H9 (cell line): ENCODE data around the gene CLIP4. TPM values are rescaled to one million over a fixed set of nuclear protein-coding genes. Genes with fewer than 3 reads are reported as not detected.
A peak's percentile ranks its signal among the peaks of the same experiment; 100 is the strongest.

Experiments used
- DNase-seq: peaks from one replicate; pipeline ENCODE4 v3.0.0-alpha.2; 2017
- H2AFZ ChIP-seq: one replicate; pipeline ENCODE4 v1.6.1; 2013; ENCODE audit warnings: mild to moderate bottlenecking, low read length, control low read depth, moderate library complexity
- H2AK5ac ChIP-seq: 2 replicates; pipeline ENCODE4 v1.6.1; 2013; ENCODE audit warnings: low read length, control low read depth, mixed read lengths; ENCODE audit not compliant: insufficient read length
- H2BK120ac ChIP-seq: one replicate; pipeline ENCODE4 v1.6.1; 2013; ENCODE audit warnings: low read depth, mild to moderate bottlenecking, low read length, control low read depth, inconsistent platforms; ENCODE audit not compliant: poor library complexity, severe bottlenecking
- H2BK12ac ChIP-seq: 2 replicates; pipeline ENCODE4 v1.6.1; 2013; ENCODE audit warnings: low read length, control low read depth, mixed read lengths, low read depth; ENCODE audit not compliant: insufficient read length
- H2BK15ac ChIP-seq: 2 replicates; pipeline ENCODE4 v1.6.1; 2013; ENCODE audit warnings: low read depth, low read length, control low read depth
- H2BK20ac ChIP-seq: one replicate; pipeline ENCODE4 v1.6.1; 2013; ENCODE audit warnings: low read depth, mild to moderate bottlenecking, low read length, control low read depth, inconsistent platforms; ENCODE audit not compliant: poor library complexity, severe bottlenecking
- H2BK5ac ChIP-seq: 2 replicates; pipeline ENCODE4 v1.6.1; 2013; ENCODE audit warnings: low read length, control low read depth, mixed read lengths; ENCODE audit not compliant: insufficient read length
- H3K14ac ChIP-seq: 2 replicates; pipeline ENCODE4 v1.6.1; 2013; ENCODE audit warnings: low read length, control low read depth; ENCODE audit not compliant: insufficient read depth
- H3K18ac ChIP-seq: 2 replicates; pipeline ENCODE4 v1.6.1; 2013; ENCODE audit warnings: low read depth, mild to moderate bottlenecking, mixed read lengths, low read length, control low read depth; ENCODE audit not compliant: insufficient read length
- H3K23ac ChIP-seq: 2 replicates; pipeline ENCODE4 v1.6.1; 2013; ENCODE audit warnings: low read length, control low read depth, mixed read lengths, low read depth; ENCODE audit not compliant: insufficient read length
- H3K23me2 ChIP-seq: 2 replicates; pipeline ENCODE4 v1.6.1; 2013; ENCODE audit warnings: low read depth, mild to moderate bottlenecking, mixed read lengths, low read length, control low read depth; ENCODE audit not compliant: insufficient read length, poor library complexity, severe bottlenecking
- H3K27ac ChIP-seq: 2 replicates; pipeline ENCODE4 v1.5.1; 2013; ENCODE audit warnings: low read length, control low read depth, mixed read lengths, low read depth; ENCODE audit not compliant: insufficient read length
- H3K27me3 ChIP-seq: 2 replicates; pipeline ENCODE4 v1.6.1; 2013; ENCODE audit warnings: low read length, control low read depth, inconsistent platforms; ENCODE audit not compliant: insufficient read depth
- H3K4ac ChIP-seq: 2 replicates; pipeline ENCODE4 v1.6.1; 2013; ENCODE audit warnings: low read depth, mild to moderate bottlenecking, control low read depth, inconsistent platforms, low read length, moderate library complexity
- H3K4me1 ChIP-seq: 2 replicates; pipeline ENCODE4 v1.6.1; 2013; ENCODE audit warnings: low read length, control low read depth, inconsistent platforms; ENCODE audit not compliant: insufficient read depth
- H3K4me2 ChIP-seq: 2 replicates; pipeline ENCODE4 v1.6.1; 2013; ENCODE audit warnings: low read length, control low read depth, mixed read lengths; ENCODE audit not compliant: insufficient read length, insufficient read depth
- H3K56ac ChIP-seq: 2 replicates; pipeline ENCODE4 v1.6.1; 2013; ENCODE audit warnings: low read depth, mild to moderate bottlenecking, mixed read lengths, low read length, control low read depth; ENCODE audit not compliant: insufficient read length
- H3K79me1 ChIP-seq: 2 replicates; pipeline ENCODE4 v1.6.1; 2013; ENCODE audit warnings: low read depth, mild to moderate bottlenecking, moderate library complexity, low read length, control low read depth, inconsistent platforms; ENCODE audit not compliant: insufficient read depth, poor library complexity, severe bottlenecking
- H3K79me2 ChIP-seq: 2 replicates; pipeline ENCODE4 v1.6.1; 2013; ENCODE audit warnings: low read length, control low read depth, inconsistent platforms; ENCODE audit not compliant: insufficient read depth
- H3K9ac ChIP-seq: 2 replicates; pipeline ENCODE4 v1.6.1; 2013; ENCODE audit warnings: low read length, control low read depth, mixed read lengths; ENCODE audit not compliant: insufficient read length; ENCODE audit errors: extremely low read depth
- H3K9me3 ChIP-seq: one replicate; pipeline ENCODE4 v1.6.1; 2013; ENCODE audit warnings: low read depth, low read length, inconsistent platforms; ENCODE audit not compliant: control insufficient read depth
- H3T11ph ChIP-seq: one replicate; pipeline ENCODE4 v1.6.1; 2013; ENCODE audit warnings: mild to moderate bottlenecking, low read length, control low read depth, inconsistent platforms
- H4K20me1 ChIP-seq: one replicate; pipeline ENCODE4 v1.6.1; 2013; ENCODE audit not compliant: control insufficient read depth, insufficient read length, insufficient read depth
- H4K5ac ChIP-seq: 2 replicates; pipeline ENCODE4 v1.6.1; 2013; ENCODE audit warnings: low read depth, mild to moderate bottlenecking, mixed read lengths, low read length, control low read depth; ENCODE audit not compliant: insufficient read length
- H4K8ac ChIP-seq: replicated peaks from 2 replicates; pipeline ENCODE4 v1.6.1; 2013; ENCODE audit warnings: low read length, control low read depth, mixed read lengths, low read depth; ENCODE audit not compliant: insufficient read length
- H4K91ac ChIP-seq: 2 replicates; pipeline ENCODE4 v1.6.1; 2013; ENCODE audit warnings: low read depth, mild to moderate bottlenecking, moderate library complexity, mixed read lengths, low read length, control low read depth; ENCODE audit not compliant: insufficient read length
- H3K27ac Mint-ChIP-seq, 3 experiments: 2 replicates in 2 of 3; 3 replicates in 1 of 3; pipeline ENCODE4 v1.8.0; 2020 to 2021; ENCODE audit warnings: mixed read lengths in 3 of 3, mild to moderate bottlenecking in 1 of 3, moderate library complexity in 1 of 3
- H3K27me3 Mint-ChIP-seq: 2 replicates; pipeline ENCODE4 v1.8.0; 2021; ENCODE audit warnings: low read depth, mild to moderate bottlenecking, moderate library complexity, mixed read lengths
- H3K36me3 Mint-ChIP-seq, 3 experiments: 2 replicates in 2 of 3; 3 replicates in 1 of 3; pipeline ENCODE4 v1.8.0; 2020 to 2021; ENCODE audit warnings: low read depth in 3 of 3, mixed read lengths in 3 of 3; ENCODE audit not compliant: insufficient read depth in 1 of 3
- H3K4me1 Mint-ChIP-seq, 2 experiments: 2 replicates each; pipeline ENCODE4 v1.8.0; 2020; ENCODE audit warnings: mixed read lengths in 2 of 2
- H3K4me3 Mint-ChIP-seq, 2 experiments: 2 replicates in 1 of 2; 3 replicates in 1 of 2; pipeline ENCODE4 v1.8.0; 2020 to 2021; ENCODE audit warnings: mild to moderate bottlenecking in 2 of 2, mixed read lengths in 2 of 2, moderate library complexity in 1 of 2
- H3K9me3 Mint-ChIP-seq, 2 experiments: 2 replicates in 1 of 2; 3 replicates in 1 of 2; pipeline ENCODE4 v1.8.0; 2020; ENCODE audit warnings: mild to moderate bottlenecking in 2 of 2, mixed read lengths in 2 of 2, moderate library complexity in 1 of 2
- CTCF ChIP-seq: fragments of 200-600 bp; sonication (generic); conservative IDR thresholded peaks from 3 replicates; pipeline ENCODE4 v1.8.0; 2021; ENCODE audit warnings: antibody characterized with exemption, mild to moderate bottlenecking
- WGBS: extraction: QIAGEN DNeasy Blood & Tissue Kit; methylation state at CpG from one replicate; pipeline ENCODE4 v1.1.7; 2013; ENCODE audit warnings: missing lambda C conversion rate, low lambda C conversion rate, mixed read lengths; ENCODE audit not compliant: insufficient read length; ENCODE audit errors: extremely low coverage; 5-methylcytosine and 5-hydroxymethylcytosine counted together
- total RNA-seq: library from RNA; stranded (reverse); gene quantifications from 2 replicates; pipeline ENCODE4 v1.2.1, GENCODE V29; 2021

Gene CLIP4
- total RNA-seq, 1 experiment from 2014 or later, result 0.66 TPM

GRCh38 chr2:29206941-29207340, 91.7 kb downstream of the CLIP4 start:
- Mint-ChIP-seq H3K36me3 (no peaks in the 10 kb centered on the region), H3K4me1 (peaks cover 9 to 19% of the 10 kb centered on the region in 2 experiments), H3K4me3 (no peak overlapping the region), H3K27me3 (no peaks in the 10 kb centered on the region), H3K27ac (no peak overlapping the region), H3K9me3 (no peaks in the 10 kb centered on the region; a peak in 1 of 5 replicates)
- Histone ChIP-seq H3K27ac (no peak overlapping the region), H3K23ac (no peak overlapping the region), H4K8ac (no peak overlapping the region), H3K18ac (no peak overlapping the region), H2BK15ac (no peak overlapping the region), H2BK12ac (no peak overlapping the region), H2AK5ac (no peak overlapping the region), H3K23me2 (no peaks in the 10 kb centered on the region), H2BK120ac (no peak overlapping the region), H3K79me1 (no peaks in the 10 kb centered on the region), H3K9ac (no peak overlapping the region), H3K79me2 (no peaks in the 10 kb centered on the region), H4K5ac (no peak overlapping the region), H3K14ac (no peak overlapping the region), H3K4me1 (no peaks in the 10 kb centered on the region), H3K4me2 (no peak overlapping the region), H3K56ac (no peak overlapping the region), H2AFZ (no peak overlapping the region), H4K91ac (no peak overlapping the region), H4K20me1 (no peaks in the 10 kb centered on the region), H3K27me3 (no peaks in the 10 kb centered on the region), H3K4ac (no peak overlapping the region), H2BK5ac (no peak overlapping the region), H3T11ph (no peak overlapping the region), H2BK20ac (no peak overlapping the region), H3K9me3 (no peaks in the 10 kb centered on the region)
- no CpG with 5 or more reads among the region's 5 CpGs for WGBS
- peak; percentile 45 for TF ChIP-seq CTCF
- no peak for DNase-seq
